Prostate gland (tissue), 2 donors: ENCODE data around the gene ITGAV. TPM values are rescaled to one million over a fixed set of nuclear protein-coding genes. Genes with fewer than 3 reads are reported as not detected.

Experiments
- DNase-seq: peaks from one replicate; pipeline ENCODE4 v3.0.0-alpha.2; 2019; ENCODE audit warnings: low spot score
- H3K27ac ChIP-seq, 2 donors: fragments of 200-600 bp; sonication (generic); 2 replicates each; pipeline ENCODE4 v1.5.1; 2017 to 2019
- H3K27me3 ChIP-seq: fragments of 200-600 bp; sonication (generic); replicated peaks from 2 replicates; pipeline ENCODE4 v1.5.1; 2019; ENCODE audit not compliant: insufficient read depth
- H3K36me3 ChIP-seq, 2 donors: fragments of 200-600 bp; sonication (generic); 1 replicate in 1 of 2; 2 replicates in 1 of 2; pipeline versions ENCODE4 v1.5.1 to v1.8.1; 2017 to 2019
- H3K4me1 ChIP-seq: fragments of 200-600 bp; sonication (generic); replicated peaks from 2 replicates; pipeline ENCODE4 v1.5.1; 2019
- H3K4me3 ChIP-seq, 2 donors: fragments of 200-600 bp; sonication (generic); 2 replicates each; pipeline ENCODE4 v1.5.1; 2017 to 2019
- H3K9me3 ChIP-seq: fragments of 200-600 bp; sonication (generic); 2 replicates; pipeline ENCODE4 v1.5.1; 2017
- CTCF ChIP-seq, 4 experiments: fragments of 200-600 bp in 2 of 4; fragments of 450-650 bp in 2 of 4; sonication (generic) in 2 of 4; IDR thresholded peaks; 1 replicate in 3 of 4; 2 replicates in 1 of 4; pipeline ENCODE4 v1.5.1; 2016 to 2019; ENCODE audit warnings: antibody characterized with exemption in 4 of 4, mild to moderate bottlenecking in 2 of 4, moderate library complexity in 2 of 4
- POLR2A ChIP-seq: fragments of 450-650 bp; IDR thresholded peaks from one replicate; pipeline ENCODE4 v1.6.1; 2016; ENCODE audit warnings: antibody characterized with exemption, mild to moderate bottlenecking
- POLR2AphosphoS5 ChIP-seq: sonication (generic); formaldehyde crosslinking; IDR thresholded peaks from one replicate; pipeline ENCODE4 v1.6.1; 2017; ENCODE audit warnings: antibody characterized with exemption
- WGBS: methylation state at CpG from one replicate; pipeline ENCODE4 v1.1.5; 2018; 5-methylcytosine and 5-hydroxymethylcytosine counted together
- intact Hi-C: fragments of 100-400 bp; cut with DNase I; formaldehyde crosslinking; loops from one replicate; pipeline ENCODE4 v1.14.2; 2022
- total RNA-seq, 2 donors: library from RNA; depleted of rRNA; stranded (reverse); fragments of >200 nt; gene quantifications; one replicate each; pipeline ENCODE4 v1.1.0, GENCODE V29; 2016

Gene ITGAV
- total RNA-seq, 2 donors from 2014 or later, result 47.0 to 84.8 TPM

- Histone ChIP-seq H3K4me1 (no peaks in the 10 kb centered on the region), H3K36me3 (no peaks in the 10 kb centered on the region), H3K9me3 (no peaks in the 10 kb centered on the region), H3K4me3 (no peak overlapping the region), H3K27ac (no peak overlapping the region), H3K27me3 (no peaks in the 10 kb centered on the region)
- TF ChIP-seq POLR2A, result no peak
- TF ChIP-seq POLR2AphosphoS5, result no peak
- no peak for TF ChIP-seq CTCF (IDR thresholded peaks at IDR 0.05)
- intact Hi-C loops, result no loop called here
- DNase-seq, result no peak
- 93% methylated on average over 11 of the region's 11 CpGs for WGBS
Measured at GRCh38 chr2:186636800-186637496, 47.1 kb downstream of the ITGAV start.

- Histone ChIP-seq H3K27me3 (no peaks in the 10 kb centered on the region), H3K4me3 (no peak overlapping the region), H3K4me1 (no peaks in the 10 kb centered on the region), H3K9me3 (no peaks in the 10 kb centered on the region), H3K36me3 (no peaks in the 10 kb centered on the region), H3K27ac (no peak overlapping the region)
- intact Hi-C loops, result no loop called here
- TF ChIP-seq POLR2AphosphoS5 (no peak), POLR2A (no peak), CTCF (IDR thresholded peaks at IDR 0.05) (no peak)
- no peak for DNase-seq
Measured at GRCh38 chr2:186637497-186637800, 47.6 kb downstream of the ITGAV start.

- H3K27ac ChIP-seq, result no peak overlapping the region
- H3K4me1 ChIP-seq, result no peaks in the 10 kb centered on the region
- no peak for TF ChIP-seq POLR2AphosphoS5
- intact Hi-C loops, result loop anchor here (2.0 to 5.0 kb wide), 2 partner anchors 53 to 137 kb away; no protein-coding TSS in a partner anchor
- no peaks in the 10 kb centered on the region for H3K27me3 ChIP-seq
- H3K4me3 ChIP-seq, result no peak overlapping the region
- no peaks in the 10 kb centered on the region for H3K9me3 ChIP-seq
- no peaks in the 10 kb centered on the region for H3K36me3 ChIP-seq
- no peak for DNase-seq
Measured at GRCh38 chr2:186639939-186640338, 50.1 kb downstream of the ITGAV start.

GRCh38 chr2:186641132-186641806 lies 51.4 kb downstream of the ITGAV start:
- Histone ChIP-seq H3K9me3 (no peaks in the 10 kb centered on the region), H3K36me3 (no peaks in the 10 kb centered on the region), H3K4me3 (no peak overlapping the region), H3K27ac (no peak overlapping the region), H3K4me1 (no peaks in the 10 kb centered on the region), H3K27me3 (no peaks in the 10 kb centered on the region)
- intact Hi-C loops, result loop anchor here (2.0 to 5.0 kb wide), 2 partner anchors 54 to 138 kb away; no protein-coding TSS in a partner anchor
- DNase-seq, result no peak
- no peak for TF ChIP-seq POLR2A
- WGBS, result 67% methylated on average over 4 of the region's 4 CpGs

- Histone ChIP-seq H3K27me3 (no peaks in the 10 kb centered on the region), H3K4me1 (no peaks in the 10 kb centered on the region), H3K36me3 (no peaks in the 10 kb centered on the region), H3K9me3 (no peaks in the 10 kb centered on the region), H3K4me3 (no peak overlapping the region), H3K27ac (no peak overlapping the region)
- TF ChIP-seq CTCF (IDR thresholded peaks at IDR 0.05) (peak; percentile 15 to 76 (median 60)), POLR2A (no peak), POLR2AphosphoS5 (peak; percentile 56)
- DNase-seq, result peak; percentile 51
- WGBS, result 62% methylated on average over 2 of the region's 2 CpGs
- intact Hi-C loops, result loop anchor here (2.0 to 5.0 kb wide), 2 partner anchors 55 to 139 kb away; no protein-coding TSS in a partner anchor
Measured at GRCh38 chr2:186641807-186642321, 52.0 kb downstream of the ITGAV start.
